CD4-positive, CD25-positive, alpha-beta regulatory T cell (primary cell): ENCODE data around the gene PPP1R14B. TPM values are rescaled to one million over a fixed set of nuclear protein-coding genes. Genes with fewer than 3 reads are reported as not detected.
A peak's percentile ranks its signal among the peaks of the same experiment; 100 is the strongest.

Experiments used
- ATAC-seq, 2 donors: fragments of 150-1000 bp; cut with Tn5 transposase; one replicate each; pipeline ENCODE4 v1.10.0; 2021; ENCODE audit warnings: low read depth in 2 of 2, moderate number of reproducible peaks in 2 of 2, moderate library complexity in 1 of 2
- DNase-seq, 3 donors: peaks; one replicate each; pipeline versions ENCODE4 v3.0.0 to v3.0.0-alpha.2; 2012 to 2022; ENCODE audit warnings: mixed read lengths in 1 of 3
- H3K27ac ChIP-seq: one replicate; pipeline ENCODE4 v1.7.0; 2013; ENCODE audit warnings: mild to moderate bottlenecking, low read length; ENCODE audit not compliant: insufficient read depth, poor library complexity, severe bottlenecking
- H3K27me3 ChIP-seq: one replicate; pipeline ENCODE4 v1.7.0; 2013; ENCODE audit warnings: low read length; ENCODE audit not compliant: control insufficient read depth, insufficient read depth
- H3K36me3 ChIP-seq: one replicate; pipeline ENCODE4 v1.7.0; 2013; ENCODE audit warnings: mild to moderate bottlenecking, low read length, moderate library complexity; ENCODE audit not compliant: control insufficient read depth, insufficient read depth
- H3K4me1 ChIP-seq: 2 replicates; pipeline ENCODE4 v1.7.0; 2013; ENCODE audit warnings: mild to moderate bottlenecking, low read length; ENCODE audit not compliant: insufficient read depth, control insufficient read depth, poor library complexity, severe bottlenecking
- H3K4me3 ChIP-seq: one replicate; pipeline ENCODE4 v1.7.0; 2013; ENCODE audit warnings: low read depth, mild to moderate bottlenecking, low read length, moderate library complexity
- H3K9me3 ChIP-seq, 2 experiments: 1 replicate in 1 of 2; 2 replicates in 1 of 2; pipeline ENCODE4 v1.7.0; 2013; ENCODE audit warnings: low read length in 2 of 2, mild to moderate bottlenecking in 1 of 2, moderate library complexity in 1 of 2; ENCODE audit not compliant: control insufficient read depth in 2 of 2
- H3K27ac Mint-ChIP-seq, 3 donors: one replicate each; pipeline ENCODE4 v1.8.0; 2020 to 2022; ENCODE audit warnings: mild to moderate bottlenecking in 3 of 3, mixed read lengths in 3 of 3, moderate library complexity in 2 of 3
- H3K27me3 Mint-ChIP-seq: one replicate; pipeline ENCODE4 v1.8.0; 2022; ENCODE audit warnings: mild to moderate bottlenecking, mixed read lengths
- H3K36me3 Mint-ChIP-seq: one replicate; pipeline ENCODE4 v1.8.0; 2020; ENCODE audit warnings: mixed read lengths
- H3K4me1 Mint-ChIP-seq, 4 donors: one replicate each; pipeline ENCODE4 v1.8.0; 2020 to 2022; ENCODE audit warnings: mixed read lengths in 4 of 4, mild to moderate bottlenecking in 1 of 4
- H3K4me3 Mint-ChIP-seq, 4 donors: one replicate each; pipeline ENCODE4 v1.8.0; 2020 to 2022; ENCODE audit warnings: mild to moderate bottlenecking in 4 of 4, mixed read lengths in 4 of 4, moderate library complexity in 3 of 4
- H3K9me3 Mint-ChIP-seq, 7 donors: one replicate each; pipeline ENCODE4 v1.8.0; 2020 to 2022; ENCODE audit warnings: mixed read lengths in 7 of 7, mild to moderate bottlenecking in 3 of 7, moderate library complexity in 2 of 7
- polyA plus RNA-seq, 4 donors: library from polyadenylated mRNA; unstranded; fragments of 300-500 nt; fragmentation: Illumina TruSeq; gene quantifications; one replicate each; pipeline ENCODE4 v1.2.3, GENCODE V29; 2021
- total RNA-seq: library from RNA; stranded (reverse); gene quantifications from one replicate; pipeline ENCODE4 v1.2.3, GENCODE V29; 2022

The PPP1R14B gene
- total and polyA plus RNA-seq, 5 donors from 2014 or later, result 22.4 to 37.6 (median 26.2) TPM

- H3K36me3 ChIP-seq, result peaks cover 4% of the 10 kb centered on the region
- Mint-ChIP-seq H3K9me3 (no peaks in the 10 kb centered on the region), H3K27me3 (no peaks in the 10 kb centered on the region), H3K27ac (peak overlapping the region in 1 of 3 donors; percentile 63), H3K36me3 (no peaks in the 10 kb centered on the region), H3K4me1 (peaks cover 0 to 9% (median 6%) of the 10 kb centered on the region in 4 donors), H3K4me3 (peak overlapping the region in 2 of 4 donors; percentile 44 to 82)
- no peaks in the 10 kb centered on the region for H3K9me3 ChIP-seq
- no peak overlapping the region for H3K4me3 ChIP-seq
- no peak for DNase-seq
- H3K27me3 ChIP-seq, result no peaks in the 10 kb centered on the region
- no peak for ATAC-seq
- no peak overlapping the region for H3K27ac ChIP-seq
- peaks cover 5% of the 10 kb centered on the region for H3K4me1 ChIP-seq
These were observed 13.5 kb upstream of the PPP1R14B start for GRCh38 chr11:64260147-64260708.

- no peak overlapping the region for H3K27ac ChIP-seq
- H3K4me1 ChIP-seq, result peaks cover 5% of the 10 kb centered on the region
- ATAC-seq, result peak in 1 of 2 donors; percentile 32
- H3K36me3 ChIP-seq, result peaks cover 4% of the 10 kb centered on the region
- no peaks in the 10 kb centered on the region for H3K27me3 Mint-ChIP-seq
- H3K27ac Mint-ChIP-seq, result peak overlapping the region in 1 of 3 donors; percentile 63
- H3K9me3 ChIP-seq, result no peaks in the 10 kb centered on the region
- no peaks in the 10 kb centered on the region for H3K9me3 Mint-ChIP-seq
- DNase-seq, result no peak
- H3K4me3 ChIP-seq, result no peak overlapping the region
- H3K4me3 Mint-ChIP-seq, result peak overlapping the region in 2 of 4 donors; percentile 82 to 84
- H3K27me3 ChIP-seq, result no peaks in the 10 kb centered on the region
- H3K36me3 Mint-ChIP-seq, result no peaks in the 10 kb centered on the region
- peaks cover 0 to 9% (median 6%) of the 10 kb centered on the region in 4 donors for H3K4me1 Mint-ChIP-seq
These were observed 12.9 kb upstream of the PPP1R14B start for GRCh38 chr11:64259533-64260067.

- peak overlapping the region in 1 of 4 donors; percentile 84 for H3K4me3 Mint-ChIP-seq
- DNase-seq (no peak), ATAC-seq (no peak)
- peaks cover 4% of the 10 kb centered on the region for H3K36me3 ChIP-seq
- no peaks in the 10 kb centered on the region for H3K27me3 Mint-ChIP-seq
- no peak overlapping the region for H3K4me3 ChIP-seq
- no peaks in the 10 kb centered on the region for H3K27me3 ChIP-seq
- no peaks in the 10 kb centered on the region for H3K9me3 Mint-ChIP-seq
- no peaks in the 10 kb centered on the region for H3K36me3 Mint-ChIP-seq
- H3K9me3 ChIP-seq, result no peaks in the 10 kb centered on the region
- peaks cover 0 to 8% (median 6%) of the 10 kb centered on the region in 4 donors for H3K4me1 Mint-ChIP-seq
- H3K4me1 ChIP-seq, result peaks cover 5% of the 10 kb centered on the region
- H3K27ac Mint-ChIP-seq, result peak overlapping the region in 1 of 3 donors; percentile 63
- H3K27ac ChIP-seq, result no peak overlapping the region
These were observed 12.3 kb upstream of the PPP1R14B start for GRCh38 chr11:64258946-64259532.

GRCh38 chr11:64258356-64258755 is 11.6 kb upstream of the PPP1R14B start:
- Histone ChIP-seq H3K4me3 (no peak overlapping the region), H3K27ac (no peak overlapping the region), H3K9me3 (no peaks in the 10 kb centered on the region), H3K36me3 (peaks cover 4% of the 10 kb centered on the region), H3K27me3 (no peaks in the 10 kb centered on the region), H3K4me1 (peaks cover 5% of the 10 kb centered on the region)
- Mint-ChIP-seq H3K27ac (no peak overlapping the region), H3K27me3 (no peaks in the 10 kb centered on the region), H3K9me3 (no peaks in the 10 kb centered on the region), H3K36me3 (no peaks in the 10 kb centered on the region), H3K4me1 (peaks cover 0 to 13% (median 8%) of the 10 kb centered on the region in 4 donors), H3K4me3 (no peak overlapping the region)
- DNase-seq (no peak), ATAC-seq (no peak)

GRCh38 chr11:64256300-64256699 is 9.6 kb upstream of the PPP1R14B start:
- Histone ChIP-seq H3K9me3 (no peaks in the 10 kb centered on the region), H3K27ac (no peak overlapping the region), H3K4me3 (no peak overlapping the region), H3K27me3 (no peaks in the 10 kb centered on the region), H3K4me1 (peaks cover 18% of the 10 kb centered on the region), H3K36me3 (peaks cover 4% of the 10 kb centered on the region)
- Mint-ChIP-seq H3K27ac (no peak overlapping the region), H3K36me3 (no peaks in the 10 kb centered on the region), H3K4me1 (peaks cover 0 to 22% (median 11%) of the 10 kb centered on the region in 4 donors), H3K9me3 (no peaks in the 10 kb centered on the region), H3K4me3 (no peak overlapping the region), H3K27me3 (no peaks in the 10 kb centered on the region)
- ATAC-seq (no peak), DNase-seq (no peak)

- no peak overlapping the region for H3K4me3 Mint-ChIP-seq
- Histone ChIP-seq H3K27me3 (no peaks in the 10 kb centered on the region), H3K27ac (no peak overlapping the region), H3K36me3 (peaks cover 4% of the 10 kb centered on the region), H3K4me3 (no peak overlapping the region), H3K4me1 (peaks cover 26% of the 10 kb centered on the region), H3K9me3 (no peaks in the 10 kb centered on the region)
- H3K27ac Mint-ChIP-seq, result no peak overlapping the region
- no peaks in the 10 kb centered on the region for H3K36me3 Mint-ChIP-seq
- ATAC-seq (no peak), DNase-seq (no peak)
- no peaks in the 10 kb centered on the region for H3K9me3 Mint-ChIP-seq
- no peaks in the 10 kb centered on the region for H3K27me3 Mint-ChIP-seq
- H3K4me1 Mint-ChIP-seq, result peaks cover 0 to 29% (median 11%) of the 10 kb centered on the region in 4 donors
These were observed 8.7 kb upstream of the PPP1R14B start for GRCh38 chr11:64255135-64256128.

- no peaks in the 10 kb centered on the region for H3K27me3 Mint-ChIP-seq
- no peaks in the 10 kb centered on the region for H3K9me3 Mint-ChIP-seq
- Histone ChIP-seq H3K4me1 (peaks cover 27% of the 10 kb centered on the region), H3K27ac (no peak overlapping the region), H3K27me3 (no peaks in the 10 kb centered on the region), H3K9me3 (no peaks in the 10 kb centered on the region), H3K4me3 (no peak overlapping the region), H3K36me3 (peaks cover 4% of the 10 kb centered on the region)
- DNase-seq, result no peak
- no peaks in the 10 kb centered on the region for H3K36me3 Mint-ChIP-seq
- peaks cover 0 to 29% (median 7%) of the 10 kb centered on the region in 4 donors for H3K4me1 Mint-ChIP-seq
- no peak for ATAC-seq
- H3K4me3 Mint-ChIP-seq, result peak overlapping the region in 2 of 4 donors; percentile 65 to 80
- peak overlapping the region in 1 of 3 donors; percentile 77 for H3K27ac Mint-ChIP-seq
These were observed 7.6 kb upstream of the PPP1R14B start for GRCh38 chr11:64254326-64254725.
